HFF-Myc (cell line): ENCODE measurements around the gene ZNF304.

ENCODE experiments used
- DNase-seq: peaks from one replicate; pipeline ENCODE4 v3.0.0-alpha.2; 2011; ENCODE audit warnings: low read depth; ENCODE audit errors: extremely low read depth
- H3K4me3 ChIP-seq: replicated peaks from 2 replicates; pipeline ENCODE4 v1.5.1; 2011; ENCODE audit warnings: low read depth, mild to moderate bottlenecking, control low read depth, low read length
- CTCF ChIP-seq: IDR thresholded peaks from 2 replicates; pipeline ENCODE4 v1.5.1; 2012; ENCODE audit warnings: mild to moderate bottlenecking, low read depth, low read length, control low read depth; ENCODE audit errors: missing control alignments

ZNF304 gene

GRCh38 chr19:57350877-57351805, at the start of gene ZNF304:
TSS of gene ZNF304 (plus strand) at chr19:57351271. CDS start at chr19:57351665, 394 bp downstream.
- TF ChIP-seq CTCF = no peak
- DNase-seq = peak; percentile 89
- peak within 1 kb of the TSS; percentile 95 for H3K4me3 ChIP-seq

GRCh38 chr19:57302020-57302465, 49.0 kb upstream of the ZNF304 start:
- no peak overlapping the region for H3K4me3 ChIP-seq
- TF ChIP-seq CTCF = no peak
- DNase-seq = peak; percentile 47

GRCh38 chr19:57302727-57303401, 48.2 kb upstream of the ZNF304 start:
- H3K4me3 ChIP-seq = no peak overlapping the region
- TF ChIP-seq CTCF = no peak
- DNase-seq = no peak

GRCh38 chr19:57305056-57305455, 46.0 kb upstream of the ZNF304 start:
- no peak overlapping the region for H3K4me3 ChIP-seq
- no peak for DNase-seq
- no peak for TF ChIP-seq CTCF

- no peak overlapping the region for H3K4me3 ChIP-seq
- TF ChIP-seq CTCF = no peak
- DNase-seq = no peak
Measured at GRCh38 chr19:57308514-57308913, 42.6 kb upstream of the ZNF304 start.

GRCh38 chr19:57310792-57311191, 40.3 kb upstream of the ZNF304 start:
- H3K4me3 ChIP-seq = no peak overlapping the region
- no peak for TF ChIP-seq CTCF
- no peak for DNase-seq
